ENCODE measurements around the gene OR1N1.

DNA sequence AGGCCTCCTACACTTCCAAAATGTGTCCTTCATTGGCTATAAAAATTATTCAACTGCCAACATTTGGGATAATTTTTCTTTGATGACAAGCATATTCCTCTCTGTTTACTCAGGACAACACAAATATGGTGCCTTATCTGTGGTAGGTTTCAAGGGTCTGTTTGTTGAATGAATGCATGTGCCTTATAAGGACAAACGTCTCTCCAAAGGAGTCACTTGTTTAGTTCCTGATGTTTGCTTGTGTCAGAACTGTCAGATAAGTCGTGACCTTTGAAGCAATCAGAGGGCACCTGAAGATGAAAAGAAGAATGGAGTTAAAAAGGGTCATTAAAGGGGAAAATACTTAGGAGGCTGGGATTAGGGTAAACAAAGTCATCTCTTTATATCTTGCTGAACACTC is 20.1 kb downstream of the OR1N1 start:
- TF ChIP-seq, protein P1, sequence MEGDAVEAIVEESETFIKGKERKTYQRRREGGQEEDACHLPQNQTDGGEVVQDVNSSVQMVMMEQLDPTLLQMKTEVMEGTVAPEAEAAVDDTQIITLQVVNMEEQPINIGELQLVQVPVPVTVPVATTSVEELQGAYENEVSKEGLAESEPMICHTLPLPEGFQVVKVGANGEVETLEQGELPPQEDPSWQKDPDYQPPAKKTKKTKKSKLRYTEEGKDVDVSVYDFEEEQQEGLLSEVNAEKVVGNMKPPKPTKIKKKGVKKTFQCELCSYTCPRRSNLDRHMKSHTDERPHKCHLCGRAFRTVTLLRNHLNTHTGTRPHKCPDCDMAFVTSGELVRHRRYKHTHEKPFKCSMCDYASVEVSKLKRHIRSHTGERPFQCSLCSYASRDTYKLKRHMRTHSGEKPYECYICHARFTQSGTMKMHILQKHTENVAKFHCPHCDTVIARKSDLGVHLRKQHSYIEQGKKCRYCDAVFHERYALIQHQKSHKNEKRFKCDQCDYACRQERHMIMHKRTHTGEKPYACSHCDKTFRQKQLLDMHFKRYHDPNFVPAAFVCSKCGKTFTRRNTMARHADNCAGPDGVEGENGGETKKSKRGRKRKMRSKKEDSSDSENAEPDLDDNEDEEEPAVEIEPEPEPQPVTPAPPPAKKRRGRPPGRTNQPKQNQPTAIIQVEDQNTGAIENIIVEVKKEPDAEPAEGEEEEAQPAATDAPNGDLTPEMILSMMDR (IDR thresholded peaks at IDR 0.05): no peak
- no peak for TF ChIP-seq POLR2A (IDR thresholded peaks at IDR 0.05)

Data from vagina (tissue), 2 donors.